HG03045 (cell line): ENCODE data around the gene PSMB2.
A peak's percentile ranks its signal among the peaks of the same experiment; 100 is the strongest.

Experiments
- ATAC-seq: cut with Tn5 transposase; IDR thresholded peaks from one replicate; pipeline ENCODE4 v1.9.1; 2021; ENCODE audit warnings: mild to moderate bottlenecking, moderate library complexity; ENCODE audit not compliant: unreplicated experiment

The PSMB2 gene

DNA sequence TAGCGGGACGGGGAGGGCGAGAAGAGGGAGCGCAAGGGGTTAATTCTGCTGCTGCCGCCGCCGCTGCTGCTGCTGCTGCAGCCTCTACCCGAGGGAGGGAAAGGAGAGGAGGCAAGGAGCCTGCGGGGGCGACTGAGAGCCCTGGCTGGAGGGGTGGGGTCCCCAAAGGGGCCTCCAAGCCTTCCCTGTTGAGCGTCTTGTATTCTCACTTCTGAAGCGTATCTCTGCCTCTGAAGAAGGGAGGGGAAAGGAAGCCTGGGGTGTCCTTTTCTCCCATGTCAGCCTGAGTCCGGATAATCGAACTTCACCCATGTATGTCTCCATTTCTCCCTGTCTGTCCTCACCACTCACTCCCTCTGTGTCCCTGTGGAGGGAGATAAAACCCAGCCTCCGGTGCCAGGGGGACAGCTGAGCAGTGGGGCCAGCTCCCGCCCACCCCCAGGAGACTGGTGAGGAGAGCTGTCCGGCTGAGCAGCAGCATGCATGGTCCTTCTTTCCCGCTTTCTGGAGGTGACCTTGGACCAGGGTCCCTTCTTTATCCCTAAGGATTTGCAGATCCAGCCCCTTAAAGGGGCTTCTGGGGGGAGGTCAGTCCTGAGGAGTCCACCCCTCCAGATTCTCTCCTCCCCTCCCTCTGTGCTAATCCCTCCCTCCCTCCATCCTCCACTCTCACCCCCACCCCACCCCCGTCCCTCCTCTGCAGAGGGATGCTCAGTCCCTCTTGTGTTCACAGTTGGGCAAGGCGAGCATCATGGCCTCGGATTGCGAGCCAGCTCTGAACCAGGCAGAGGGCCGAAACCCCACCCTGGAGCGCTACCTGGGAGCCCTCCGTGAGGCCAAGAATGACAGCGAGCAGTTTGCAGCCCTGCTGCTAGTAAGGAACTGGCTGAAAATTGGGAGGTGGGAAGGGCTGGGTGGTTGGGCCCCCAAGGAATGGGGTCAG is 82.7 kb downstream of the PSMB2 start:
- ATAC-seq = no peak

DNA sequence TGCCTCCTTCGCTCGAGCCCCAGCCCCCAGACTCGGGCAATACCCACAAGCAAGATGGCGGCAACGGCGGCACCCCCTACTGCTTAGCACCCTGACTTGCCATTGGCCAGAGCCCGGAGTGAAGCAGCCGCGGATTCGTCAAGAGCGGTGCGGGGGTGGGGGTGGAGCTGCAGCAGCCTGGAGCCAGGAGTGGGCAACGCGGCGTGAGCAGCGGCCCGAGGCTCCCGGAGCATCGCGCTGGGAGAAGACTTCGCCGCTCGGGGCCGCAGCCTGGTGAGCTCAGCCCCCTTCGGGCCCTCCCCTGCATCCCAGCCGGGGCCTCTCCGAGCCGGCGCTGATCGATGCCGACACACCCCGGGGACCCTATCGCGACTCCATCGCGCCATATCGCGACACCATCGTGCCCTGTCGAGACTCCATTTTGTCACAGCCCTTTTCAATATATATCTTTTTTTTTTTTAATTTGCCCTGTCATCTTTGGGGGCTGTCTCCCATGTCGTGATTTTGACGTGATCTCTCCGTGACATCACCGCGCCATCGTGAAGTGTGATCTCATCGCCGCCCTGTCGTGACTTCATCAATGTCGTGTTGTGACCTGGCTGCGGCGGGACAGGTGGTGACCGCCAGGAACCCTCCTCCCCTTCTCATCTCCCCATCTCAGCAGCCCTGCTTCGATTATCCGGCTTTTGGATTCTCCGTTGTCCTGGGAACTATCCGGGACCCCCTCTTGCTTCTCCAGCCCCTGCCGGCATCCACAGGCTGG is 83.5 kb downstream of the PSMB2 start, which contains the start of gene NCDN:
NCDN (plus strand) TSS at position 189 of the 763 bp plus-strand sequence; CDS start at position 581, 392 bp downstream.
- peak; percentile 84 for ATAC-seq

DNA sequence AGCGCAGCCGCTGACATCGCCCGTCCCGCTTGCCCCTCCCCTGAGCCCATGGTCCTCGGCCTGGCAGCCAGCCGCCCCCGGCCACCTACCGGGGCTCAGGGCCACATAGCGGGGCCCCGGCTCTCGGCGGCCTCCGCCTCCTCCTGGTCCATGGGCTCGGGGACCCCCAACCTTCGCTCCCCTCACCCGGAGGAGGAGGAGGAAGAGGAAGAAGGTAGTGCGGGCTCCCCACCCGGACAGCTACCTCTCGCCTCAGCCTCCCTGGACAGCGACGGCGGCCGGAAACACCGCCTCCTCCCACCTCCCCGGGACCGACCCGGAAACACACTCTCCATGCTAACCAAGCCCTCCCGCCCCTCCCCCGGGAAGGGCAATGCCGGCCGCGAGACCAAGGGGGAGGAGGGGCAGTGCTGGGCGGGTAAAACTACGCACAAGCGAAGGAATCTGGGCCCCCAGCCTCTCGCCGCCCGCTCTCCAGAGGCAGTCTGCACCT is 84.2 kb downstream of the PSMB2 start, which contains the start of gene KIAA0319L:
KIAA0319L (minus strand) TSS at position 286 of the 493 bp plus-strand sequence. CDS start 2,912 bp downstream, outside the sequence.
- ATAC-seq = peak; percentile 79

DNA sequence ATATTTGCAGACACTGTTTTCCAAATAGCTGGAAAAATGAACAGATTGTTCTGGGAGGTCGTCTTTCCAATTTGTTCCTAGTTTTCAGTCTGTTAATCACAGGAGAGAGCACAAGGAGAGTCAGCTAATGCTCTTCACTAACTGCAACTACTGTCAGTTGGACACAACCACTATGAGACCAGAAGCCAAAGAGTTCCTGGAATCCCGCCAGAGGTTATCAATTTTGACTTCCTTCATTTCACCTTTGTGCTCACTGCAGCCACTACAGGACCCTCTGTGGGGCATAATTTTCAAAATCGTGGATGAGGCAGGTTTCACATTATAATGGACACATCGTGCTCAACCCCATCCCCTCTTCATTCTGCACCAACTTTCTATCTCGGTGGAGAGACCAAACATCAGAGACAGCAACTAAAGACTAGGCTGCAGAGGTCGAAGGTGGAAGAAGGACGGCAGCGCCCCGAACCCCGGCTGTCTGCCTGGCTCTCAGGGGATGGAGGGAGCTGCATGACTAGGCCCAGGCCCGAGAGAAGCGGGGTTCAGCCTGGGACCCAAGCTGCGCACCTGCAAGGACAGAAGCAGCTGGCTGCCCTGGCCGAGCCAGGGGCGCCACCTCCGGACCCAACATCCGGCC is 84.7 kb downstream of the PSMB2 start:
- ATAC-seq = no peak

DNA sequence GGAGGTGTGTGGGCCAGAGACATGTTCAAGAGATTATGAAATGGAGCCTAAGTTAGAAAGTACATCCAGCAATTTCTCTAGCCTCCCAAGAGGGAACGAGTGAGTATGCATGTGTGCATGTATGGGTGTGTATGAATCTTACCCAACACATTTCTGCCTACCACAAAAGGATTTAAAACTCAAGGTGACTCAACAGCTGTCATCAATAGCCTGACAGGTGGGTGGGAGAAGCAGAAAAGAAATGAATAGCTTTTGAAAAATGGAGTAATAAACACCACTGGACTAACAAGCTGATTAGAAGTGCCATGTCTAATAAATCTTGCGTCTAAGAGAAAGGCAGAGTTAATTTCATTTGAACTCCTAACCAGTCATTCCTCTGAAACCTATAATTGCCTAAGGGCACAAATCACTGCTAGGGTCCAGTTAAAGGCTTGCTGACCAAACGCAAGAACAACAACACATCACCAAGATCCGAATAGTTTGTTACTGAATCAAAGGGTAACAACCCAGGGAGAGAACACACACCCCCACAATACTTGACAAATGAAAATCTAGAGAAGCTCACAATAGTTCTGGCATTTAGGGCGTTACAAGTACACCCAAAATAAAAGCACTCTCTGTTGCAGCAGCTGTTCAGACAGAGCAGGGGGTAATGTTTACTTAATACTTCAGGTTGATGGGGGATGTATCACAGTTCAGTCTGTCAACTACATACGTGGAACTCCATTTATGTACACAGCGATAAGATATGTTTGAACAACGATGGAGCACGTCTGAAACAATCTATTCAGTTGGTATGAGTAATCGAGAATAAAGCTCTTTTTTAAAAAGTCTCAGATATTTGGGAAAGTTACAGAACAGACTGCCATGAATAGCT is 85.5 kb downstream of the PSMB2 start:
- no peak for ATAC-seq

DNA sequence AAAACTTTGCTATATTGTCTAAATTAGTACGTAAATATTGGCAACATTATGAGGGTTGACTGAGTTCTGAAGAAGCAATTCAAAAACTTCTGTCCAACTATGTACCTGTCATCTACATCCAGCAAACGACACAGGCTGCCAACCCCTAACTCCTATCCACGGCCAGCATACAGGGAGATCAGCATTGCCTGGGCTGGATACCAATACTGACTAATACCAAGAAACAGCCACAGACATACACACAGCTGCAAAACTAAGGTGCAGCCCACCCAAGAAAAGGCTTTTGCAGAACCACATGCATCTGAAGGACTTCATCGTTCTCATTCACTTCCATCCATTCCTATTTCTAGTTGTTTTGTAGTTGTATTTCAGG is 86.1 kb downstream of the PSMB2 start:
- ATAC-seq = no peak

DNA sequence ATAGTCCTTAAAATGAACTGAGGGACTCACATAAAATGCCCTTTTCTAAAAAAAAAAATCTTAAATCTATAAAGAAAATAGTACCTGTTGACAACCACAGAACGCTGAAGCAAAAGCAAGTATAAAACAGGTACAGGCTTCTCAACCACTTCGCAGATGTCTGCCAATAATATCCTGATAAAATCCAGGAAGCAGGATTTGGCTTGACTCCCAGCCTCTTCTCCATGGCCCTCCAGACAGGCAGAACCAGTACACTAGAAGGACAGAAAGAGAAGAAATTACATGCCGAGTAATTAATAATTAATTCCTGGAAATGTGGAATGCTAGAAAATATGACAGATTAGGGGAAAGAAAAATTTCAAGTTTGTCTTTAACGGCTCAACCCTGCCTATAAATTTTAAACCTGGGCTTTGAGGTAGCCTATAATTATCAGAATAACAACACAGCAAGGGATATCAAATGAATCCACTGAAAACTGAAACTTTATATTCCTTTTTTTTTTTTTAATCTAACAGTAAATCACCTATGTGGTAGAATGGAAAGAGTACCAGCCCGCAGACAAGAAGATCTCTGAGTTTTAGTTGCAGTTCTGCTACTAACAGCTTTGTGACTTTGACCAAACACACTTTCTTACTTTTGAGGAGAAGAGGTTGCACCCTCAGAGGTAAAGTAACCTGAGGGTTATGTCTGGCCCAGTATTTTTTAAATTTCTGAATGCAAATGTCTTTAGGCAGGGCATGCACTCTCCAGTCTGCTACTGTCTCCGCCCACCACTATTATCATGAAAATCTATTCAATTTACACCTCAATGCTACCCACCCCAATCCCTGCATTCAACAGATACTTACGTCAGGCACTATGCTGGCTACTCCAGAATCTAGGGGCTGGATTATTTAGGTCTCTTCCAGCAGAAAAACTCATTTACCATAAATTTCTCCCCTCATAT is 86.8 kb downstream of the PSMB2 start:
- ATAC-seq = no peak

DNA sequence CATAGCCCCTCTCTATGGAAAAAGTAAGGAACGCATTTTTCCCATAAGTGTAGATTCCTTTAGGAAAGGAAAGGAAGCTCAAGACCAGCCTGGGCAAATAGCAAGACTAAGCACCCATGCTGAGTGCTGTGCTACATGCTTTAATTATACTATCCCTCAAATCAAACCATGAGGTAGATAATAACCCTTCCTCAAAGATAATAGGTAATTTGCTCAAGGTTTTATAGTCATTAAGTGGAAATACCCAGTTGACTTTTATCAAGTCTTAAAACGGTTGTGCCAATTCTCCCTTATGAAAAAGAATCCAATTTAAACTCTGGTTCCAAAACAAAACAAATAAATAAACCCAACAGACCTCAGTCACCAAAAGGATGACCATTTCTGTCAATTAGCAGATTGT is 87.5 kb downstream of the PSMB2 start:
- ATAC-seq = no peak
